Tibial artery (tissue), 4 donors: ENCODE measurements around the gene MBD4.
A peak's percentile ranks its signal among the peaks of the same experiment; 100 is the strongest.

Experiments used
- DNase-seq, 2 donors: peaks; one replicate each; pipeline ENCODE4 v3.0.0-alpha.2; 2019
- H3K27ac ChIP-seq, 2 donors: fragments of 200-600 bp; sonication (generic) in 1 of 2; 1 replicate in 1 of 2; 2 replicates in 1 of 2; pipeline ENCODE4 v1.5.1; 2018 to 2019; ENCODE audit warnings: mild to moderate bottlenecking in 1 of 2
- H3K27me3 ChIP-seq, 2 donors: fragments of 200-600 bp; sonication (generic) in 1 of 2; one replicate each; pipeline versions ENCODE4 v1.5.1 to v1.6.0; 2016 to 2019
- H3K36me3 ChIP-seq, 3 donors: fragments of 200-600 bp; sonication (generic) in 2 of 3; one replicate each; pipeline ENCODE4 v1.5.1; 2016 to 2019; ENCODE audit warnings: mild to moderate bottlenecking in 2 of 3
- H3K4me1 ChIP-seq, 4 donors: fragments of 200-600 bp; sonication (generic) in 2 of 4; 1 replicate in 3 of 4; 2 replicates in 1 of 4; pipeline ENCODE4 v1.5.1; 2016 to 2019
- H3K4me3 ChIP-seq, 2 donors: fragments of 200-600 bp; sonication (generic) in 1 of 2; 1 replicate in 1 of 2; 2 replicates in 1 of 2; pipeline ENCODE4 v1.5.1; 2018 to 2019; ENCODE audit warnings: mild to moderate bottlenecking in 2 of 2
- H3K9me3 ChIP-seq, 3 donors: fragments of 200-600 bp; sonication (generic) in 1 of 3; one replicate each; pipeline ENCODE4 v1.5.1; 2016 to 2019
- CTCF ChIP-seq, 2 experiments: fragments of 200-600 bp in 1 of 2; fragments of 450-650 bp in 1 of 2; IDR thresholded peaks; one replicate each; pipeline ENCODE4 v1.5.1; 2017 to 2019; ENCODE audit warnings: antibody characterized with exemption in 2 of 2, mild to moderate bottlenecking in 1 of 2, moderate library complexity in 1 of 2
- intact Hi-C: fragments of 100-400 bp; cut with DNase I; formaldehyde crosslinking; loops from one replicate; pipeline ENCODE4 v1.15.0; 2023; ENCODE audit warnings: low total_unique reads

The MBD4 gene

GRCh38 chr3:129442947-129443346, 3.2 kb upstream of the MBD4 start:
- H3K9me3 ChIP-seq: no peaks in the 10 kb centered on the region
- H3K4me3 ChIP-seq: no peak overlapping the region
- H3K4me1 ChIP-seq: peaks cover 0 to 45% (median 36%) of the 10 kb centered on the region in 4 donors
- H3K27ac ChIP-seq: peak overlapping the region; percentile 70 to 82
- intact Hi-C loops: no loop called here
- TF ChIP-seq CTCF (IDR thresholded peaks at IDR 0.05): no peak
- no peak for DNase-seq
- H3K27me3 ChIP-seq: no peaks in the 10 kb centered on the region
- peaks cover 0 to under 1% (median 0%) of the 10 kb centered on the region in 3 donors for H3K36me3 ChIP-seq

- Histone ChIP-seq H3K36me3 (peaks cover 0 to 5% (median 3%) of the 10 kb centered on the region in 3 donors), H3K4me3 (no peak overlapping the region), H3K4me1 (peaks cover 3 to 49% (median 38%) of the 10 kb centered on the region in 4 donors), H3K27ac (peak overlapping the region; percentile 70 to 82), H3K9me3 (no peaks in the 10 kb centered on the region), H3K27me3 (no peaks in the 10 kb centered on the region)
- no peak for DNase-seq
- intact Hi-C loops: no loop called here
- no peak for TF ChIP-seq CTCF (IDR thresholded peaks at IDR 0.05)
Observed at GRCh38 chr3:129442486-129442885, 2.7 kb upstream of the MBD4 start.

- no peak for TF ChIP-seq CTCF (IDR thresholded peaks at IDR 0.05)
- no peaks in the 10 kb centered on the region for H3K27me3 ChIP-seq
- H3K27ac ChIP-seq: peak overlapping the region; percentile 70 to 82
- peaks cover 5 to 10% (median 9%) of the 10 kb centered on the region in 3 donors for H3K36me3 ChIP-seq
- H3K4me3 ChIP-seq: peak overlapping the region in 1 of 2 donors; percentile 72
- intact Hi-C loops: no loop called here
- H3K9me3 ChIP-seq: no peaks in the 10 kb centered on the region
- DNase-seq: peak; percentile 40 to 72
- H3K4me1 ChIP-seq: peaks cover 3 to 53% (median 39%) of the 10 kb centered on the region in 4 donors
Observed at GRCh38 chr3:129441782-129442181, 2.0 kb upstream of the MBD4 start.

- intact Hi-C loops: no loop called here
- peak overlapping the region; percentile 79 to 82 for H3K27ac ChIP-seq
- peak overlapping the region; percentile 72 to 85 for H3K4me3 ChIP-seq
Observed at GRCh38 chr3:129441215-129441614, 1.5 kb upstream of the MBD4 start.

GRCh38 chr3:129440618-129441190, 956 bp upstream of the MBD4 start:
- H3K27ac ChIP-seq: peak overlapping the region; percentile 79 to 82
- peaks cover 3 to 64% (median 42%) of the 10 kb centered on the region in 4 donors for H3K4me1 ChIP-seq
- no peaks in the 10 kb centered on the region for H3K27me3 ChIP-seq
- H3K4me3 ChIP-seq: peak overlapping the region; percentile 72 to 85
- H3K36me3 ChIP-seq: peaks cover 6 to 21% (median 18%) of the 10 kb centered on the region in 3 donors
- no peak for TF ChIP-seq CTCF (IDR thresholded peaks at IDR 0.05)
- H3K9me3 ChIP-seq: no peaks in the 10 kb centered on the region
- intact Hi-C loops: no loop called here
- DNase-seq: peak in 1 of 2 donors; percentile 64

More at GRCh38 chr3:129441215-129441614, 1.5 kb upstream of the MBD4 start:
- TF ChIP-seq CTCF (IDR thresholded peaks at IDR 0.05): no peak
- Histone ChIP-seq H3K4me1 (peaks cover 3 to 59% (median 39%) of the 10 kb centered on the region in 4 donors), H3K27me3 (no peaks in the 10 kb centered on the region), H3K36me3 (peaks cover 6 to 16% (median 14%) of the 10 kb centered on the region in 3 donors), H3K9me3 (no peaks in the 10 kb centered on the region)
- no peak for DNase-seq
